NB4 (cell line): ENCODE data around the gene HSPG2.
"Not testable (repeated sequence)": the region's sequence is repeated elsewhere in the genome, so short reads cannot be mapped to it uniquely, and the experiment has no call there.

Experiments
- CTCF ChIP-seq: IDR thresholded peaks from one replicate; pipeline ENCODE4 v1.5.1; 2012; ENCODE audit warnings: low read depth, low read length
- POLR2A ChIP-seq: IDR thresholded peaks from 2 replicates; pipeline ENCODE4 v1.6.1; 2011; ENCODE audit warnings: mild to moderate bottlenecking; ENCODE audit not compliant: insufficient read length; ENCODE audit errors: extremely low read depth

DNA sequence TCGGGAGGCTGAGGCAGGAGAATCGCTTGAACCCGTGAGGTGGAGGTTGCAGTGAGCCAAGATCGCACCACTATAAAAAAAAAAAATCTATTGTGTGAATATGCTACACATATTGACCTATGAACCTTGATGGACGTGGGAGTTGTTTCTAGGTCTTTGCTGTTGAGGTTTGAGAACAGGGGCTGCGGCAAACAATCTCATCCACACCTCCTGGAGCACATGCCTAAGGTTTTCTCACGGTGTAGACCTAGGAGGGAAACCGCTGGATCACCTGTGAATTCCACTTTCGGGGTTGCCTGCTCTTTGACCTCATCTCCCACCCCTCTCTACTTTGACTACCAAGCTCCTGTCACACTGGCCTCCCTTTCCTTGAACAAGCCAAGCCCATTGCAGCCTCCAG, 38.2 kb upstream of the HSPG2 start:
- not testable (repeated sequence) for TF ChIP-seq POLR2A, CTCF
